ENCODE data around the gene PSMD14. TPM values are rescaled to one million over a fixed set of nuclear protein-coding genes. Genes with fewer than 3 reads are reported as not detected.
"Not testable (repeated sequence)": the region's sequence is repeated elsewhere in the genome, so short reads cannot be mapped to it uniquely, and the experiment has no call there.

The PSMD14 gene
- total RNA-seq, 1 donor from 2014 or later, result 70.6 TPM

DNA sequence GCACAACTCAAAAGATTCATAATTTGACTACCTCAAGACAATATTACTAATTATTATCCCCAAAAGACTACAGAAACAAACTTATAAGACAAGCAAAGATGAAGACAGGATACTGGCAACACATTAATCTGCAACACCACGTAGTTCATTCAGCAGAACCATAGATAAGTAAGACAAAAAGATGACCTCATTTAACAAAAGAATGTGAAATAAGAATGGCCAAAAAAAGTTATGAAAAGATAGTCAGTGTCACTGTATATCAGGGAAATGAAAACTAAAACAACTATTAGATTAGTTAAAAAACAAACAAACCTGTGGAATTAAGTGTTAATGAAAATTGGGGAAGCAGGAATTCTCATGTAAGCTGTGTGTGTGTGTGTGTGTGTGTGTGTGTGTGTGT lies 19.4 kb downstream of the PSMD14 start:
- Mint-ChIP-seq H3K9me3 (ENCODE audit: unreplicated experiment) (peaks cover 1% of the 10 kb centered on the region), H3K27me3 (ENCODE audit: unreplicated experiment) (no peaks in the 10 kb centered on the region), H3K36me3 (ENCODE audit: unreplicated experiment) (no peaks in the 10 kb centered on the region), H3K27ac (ENCODE audit: unreplicated experiment) (no peak overlapping the region), H3K4me1 (ENCODE audit: low read depth, unreplicated experiment) (no peaks in the 10 kb centered on the region), H3K4me3 (ENCODE audit: unreplicated experiment) (no peak overlapping the region)
- TF ChIP-seq, protein P1, sequence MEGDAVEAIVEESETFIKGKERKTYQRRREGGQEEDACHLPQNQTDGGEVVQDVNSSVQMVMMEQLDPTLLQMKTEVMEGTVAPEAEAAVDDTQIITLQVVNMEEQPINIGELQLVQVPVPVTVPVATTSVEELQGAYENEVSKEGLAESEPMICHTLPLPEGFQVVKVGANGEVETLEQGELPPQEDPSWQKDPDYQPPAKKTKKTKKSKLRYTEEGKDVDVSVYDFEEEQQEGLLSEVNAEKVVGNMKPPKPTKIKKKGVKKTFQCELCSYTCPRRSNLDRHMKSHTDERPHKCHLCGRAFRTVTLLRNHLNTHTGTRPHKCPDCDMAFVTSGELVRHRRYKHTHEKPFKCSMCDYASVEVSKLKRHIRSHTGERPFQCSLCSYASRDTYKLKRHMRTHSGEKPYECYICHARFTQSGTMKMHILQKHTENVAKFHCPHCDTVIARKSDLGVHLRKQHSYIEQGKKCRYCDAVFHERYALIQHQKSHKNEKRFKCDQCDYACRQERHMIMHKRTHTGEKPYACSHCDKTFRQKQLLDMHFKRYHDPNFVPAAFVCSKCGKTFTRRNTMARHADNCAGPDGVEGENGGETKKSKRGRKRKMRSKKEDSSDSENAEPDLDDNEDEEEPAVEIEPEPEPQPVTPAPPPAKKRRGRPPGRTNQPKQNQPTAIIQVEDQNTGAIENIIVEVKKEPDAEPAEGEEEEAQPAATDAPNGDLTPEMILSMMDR (IDR thresholded peaks at IDR 0.05; ENCODE audit: partially characterized antibody, unreplicated experiment), result no peak
- DNase-seq, result no peak

DNA sequence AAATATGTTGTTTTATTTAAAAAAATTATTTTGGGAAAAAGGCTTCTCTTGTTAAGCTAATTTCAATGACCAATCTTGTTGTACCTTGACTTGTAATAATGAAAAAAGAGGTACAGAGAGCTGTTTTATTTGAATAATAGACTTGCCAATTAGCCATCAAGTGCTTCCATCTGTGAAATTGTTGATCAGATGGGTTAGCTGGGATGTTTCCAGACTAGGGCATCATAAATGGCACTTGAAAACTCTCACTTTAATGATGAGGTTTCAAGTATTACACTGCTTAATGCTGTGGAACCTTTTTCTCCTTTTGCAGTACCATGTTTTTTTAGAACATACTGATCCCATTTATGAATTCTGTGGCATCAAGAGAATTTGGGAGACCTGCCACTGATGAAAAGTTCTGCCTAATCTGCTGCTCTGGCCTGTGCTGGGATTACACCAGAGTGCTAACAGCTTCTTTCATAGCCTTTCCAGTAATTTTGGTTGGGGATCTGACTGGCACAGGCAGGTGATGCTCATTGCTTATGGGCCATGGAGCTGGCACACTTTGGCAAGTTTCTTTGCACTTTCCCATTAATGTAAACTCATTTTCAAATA lies 24.2 kb downstream of the PSMD14 start:
- TF ChIP-seq, protein P1 (IDR thresholded peaks at IDR 0.05; ENCODE audit: partially characterized antibody, unreplicated experiment), result no peak
- Mint-ChIP-seq H3K27ac (ENCODE audit: unreplicated experiment) (no peak overlapping the region), H3K36me3 (ENCODE audit: unreplicated experiment) (no peaks in the 10 kb centered on the region), H3K4me3 (ENCODE audit: unreplicated experiment) (no peak overlapping the region), H3K4me1 (ENCODE audit: low read depth, unreplicated experiment) (peaks cover 2% of the 10 kb centered on the region), H3K27me3 (ENCODE audit: unreplicated experiment) (no peaks in the 10 kb centered on the region), H3K9me3 (ENCODE audit: unreplicated experiment) (peaks cover 1% of the 10 kb centered on the region)
- no peak for DNase-seq

DNA sequence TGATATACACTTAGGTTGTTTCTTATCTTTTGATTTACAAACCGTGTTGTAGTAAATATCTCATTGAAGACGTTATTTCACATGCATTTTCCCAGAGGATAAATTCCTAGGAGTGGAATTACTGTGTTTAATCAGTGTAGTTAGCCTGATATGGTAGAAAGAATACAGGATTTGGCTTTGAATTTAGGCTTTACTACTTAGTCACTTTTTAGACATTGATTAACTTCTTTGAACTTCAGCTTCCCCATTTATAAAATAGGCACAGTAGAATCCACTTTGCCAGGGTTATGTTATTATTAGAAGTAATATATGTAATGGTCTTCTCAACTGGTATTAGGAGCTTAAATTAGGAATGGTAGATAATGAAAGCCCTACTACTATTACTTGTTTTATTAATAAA lies 27.4 kb downstream of the PSMD14 start:
- no peak for DNase-seq
- H3K36me3 Mint-ChIP-seq (ENCODE audit: unreplicated experiment), result no peaks in the 10 kb centered on the region
- no peak overlapping the region for H3K4me3 Mint-ChIP-seq (ENCODE audit: unreplicated experiment)
- H3K27ac Mint-ChIP-seq (ENCODE audit: unreplicated experiment), result no peak overlapping the region
- H3K9me3 Mint-ChIP-seq (ENCODE audit: unreplicated experiment), result no peaks in the 10 kb centered on the region
- TF ChIP-seq, protein P1 (IDR thresholded peaks at IDR 0.05; ENCODE audit: partially characterized antibody, unreplicated experiment), result no peak
- H3K4me1 Mint-ChIP-seq (ENCODE audit: low read depth, unreplicated experiment), result peaks cover 8% of the 10 kb centered on the region
- H3K27me3 Mint-ChIP-seq (ENCODE audit: unreplicated experiment), result no peaks in the 10 kb centered on the region

DNA sequence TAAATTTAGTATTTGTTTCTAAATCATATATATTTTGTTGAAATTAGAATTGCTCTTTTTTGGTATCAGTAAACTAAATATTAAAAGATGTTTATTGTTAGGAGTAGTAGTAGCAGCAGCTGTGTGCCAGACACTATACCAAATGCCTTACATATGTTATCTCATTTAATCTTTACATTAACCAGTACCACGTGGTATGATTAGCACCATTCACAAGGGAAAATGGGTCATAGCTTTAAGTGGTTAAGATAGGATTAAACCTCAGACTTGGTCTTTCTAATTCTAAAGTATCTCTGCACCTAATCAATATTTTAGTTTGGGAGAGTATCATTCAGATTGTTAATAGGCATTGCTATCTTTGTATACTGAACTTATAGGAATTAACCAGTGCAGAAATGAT lies 29.0 kb downstream of the PSMD14 start:
- H3K4me1 Mint-ChIP-seq (ENCODE audit: low read depth, unreplicated experiment), result peaks cover 8% of the 10 kb centered on the region
- peak overlapping the region; percentile 83 for H3K27ac Mint-ChIP-seq (ENCODE audit: unreplicated experiment)
- H3K36me3 Mint-ChIP-seq (ENCODE audit: unreplicated experiment), result no peaks in the 10 kb centered on the region
- TF ChIP-seq, protein P1 (IDR thresholded peaks at IDR 0.05; ENCODE audit: partially characterized antibody, unreplicated experiment), result no peak
- H3K9me3 Mint-ChIP-seq (ENCODE audit: unreplicated experiment), result peaks cover 2% of the 10 kb centered on the region
- H3K27me3 Mint-ChIP-seq (ENCODE audit: unreplicated experiment), result no peaks in the 10 kb centered on the region
- no peak for DNase-seq
- H3K4me3 Mint-ChIP-seq (ENCODE audit: unreplicated experiment), result no peak overlapping the region

DNA sequence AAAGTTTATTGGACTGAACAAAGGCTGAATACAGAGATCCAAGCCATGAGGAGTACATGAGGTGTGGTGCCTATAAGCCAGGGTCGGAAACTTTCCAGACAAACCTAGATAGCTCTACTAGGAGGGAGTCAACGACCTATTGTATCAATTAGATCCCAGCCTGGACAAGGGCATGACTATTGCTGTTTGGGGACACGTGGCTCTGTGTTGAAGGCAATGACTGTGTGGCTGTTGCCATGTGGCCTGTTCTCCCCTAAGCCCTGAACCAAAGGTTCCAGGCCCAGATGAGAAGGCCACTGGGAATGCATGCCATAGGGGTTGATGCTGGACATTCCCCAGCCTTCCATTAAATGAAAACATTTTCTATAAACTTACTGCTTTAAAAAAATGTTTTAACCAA lies 31.3 kb downstream of the PSMD14 start:
- H3K36me3 Mint-ChIP-seq (ENCODE audit: unreplicated experiment); H3K4me3 Mint-ChIP-seq (ENCODE audit: unreplicated experiment); DNase-seq; H3K4me1 Mint-ChIP-seq (ENCODE audit: low read depth, unreplicated experiment); H3K9me3 Mint-ChIP-seq (ENCODE audit: unreplicated experiment); H3K27me3 Mint-ChIP-seq (ENCODE audit: unreplicated experiment); H3K27ac Mint-ChIP-seq (ENCODE audit: unreplicated experiment): not testable (repeated sequence)

DNA sequence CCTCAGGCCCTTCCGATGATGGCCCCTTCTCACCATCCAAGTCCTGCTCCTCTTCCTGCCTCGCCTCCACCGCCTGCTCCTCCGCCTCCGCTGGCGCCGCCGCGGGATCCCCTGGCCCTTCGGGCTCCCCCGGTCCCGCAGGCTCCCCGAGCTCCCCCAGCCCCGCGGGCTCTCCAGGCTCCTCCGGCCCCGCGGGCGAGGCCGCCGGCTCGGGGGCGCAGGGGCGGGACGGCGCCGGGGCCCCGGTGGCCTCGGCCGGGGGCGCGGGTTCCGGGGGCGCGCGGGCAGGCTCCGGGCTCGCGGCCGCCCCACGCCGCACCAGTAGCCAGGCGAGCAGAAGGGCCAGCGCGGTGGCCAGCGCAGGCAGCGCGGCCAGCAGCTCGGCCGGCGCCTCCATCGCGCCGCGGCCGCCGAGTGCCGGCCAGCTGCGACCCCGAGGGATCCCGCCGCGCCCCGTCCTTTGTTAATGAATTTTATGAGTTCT lies 32.7 kb downstream of the PSMD14 start:
- not testable (repeated sequence) for DNase-seq; H3K9me3 Mint-ChIP-seq (ENCODE audit: unreplicated experiment); H3K27me3 Mint-ChIP-seq (ENCODE audit: unreplicated experiment); H3K4me1 Mint-ChIP-seq (ENCODE audit: low read depth, unreplicated experiment); H3K27ac Mint-ChIP-seq (ENCODE audit: unreplicated experiment); H3K4me3 Mint-ChIP-seq (ENCODE audit: unreplicated experiment); H3K36me3 Mint-ChIP-seq (ENCODE audit: unreplicated experiment)

All from glutamatergic neuron (in vitro differentiated cells).